Naive thymus-derived CD4-positive, alpha-beta T cell (primary cell): ENCODE data around the gene BCL11B. TPM values are rescaled to one million over a fixed set of nuclear protein-coding genes. Genes with fewer than 3 reads are reported as not detected.

Source experiments
- ATAC-seq: fragments of 150-1000 bp; cut with Tn5 transposase; 2 replicates; pipeline ENCODE4 v1.10.0; 2021; ENCODE audit warnings: mild to moderate bottlenecking, moderate library complexity
- CTCF ChIA-PET: fragments of 350-600 bp; sonication (Branson Sonifier 250); formaldehyde crosslinking; loops from one replicate; lab custom pipeline; 2021; ENCODE audit warnings: antibody characterized with exemption; lab: Charles Lee
- POLR2A ChIA-PET: fragments of 350-600 bp; sonication (Branson Sonifier 250); formaldehyde crosslinking; loops from one replicate; lab custom pipeline; 2021; ENCODE audit warnings: antibody characterized with exemption, inconsistent platforms; lab: Charles Lee
- DNase-seq, 9 donors: peaks; one replicate each; pipeline versions ENCODE4 v3.0.0 to v3.0.0-alpha.2; 2020 to 2022; ENCODE audit warnings: mixed read lengths in 1 of 9
- H3K27ac ChIP-seq: one replicate; pipeline ENCODE4 v1.7.0; 2013; ENCODE audit warnings: mild to moderate bottlenecking, low read depth, low read length, moderate library complexity
- H3K27me3 ChIP-seq, 2 donors: one replicate each; pipeline ENCODE4 v1.7.0; 2013; ENCODE audit warnings: low read length in 2 of 2, mild to moderate bottlenecking in 2 of 2, moderate library complexity in 2 of 2; ENCODE audit not compliant: control insufficient read depth in 2 of 2, insufficient read depth in 2 of 2
- H3K36me3 ChIP-seq, 3 experiments: 1 replicate in 2 of 3; 2 replicates in 1 of 3; pipeline ENCODE4 v1.7.0; 2013; ENCODE audit warnings: low read length in 3 of 3, mild to moderate bottlenecking in 3 of 3, moderate library complexity in 1 of 3; ENCODE audit not compliant: insufficient read depth in 3 of 3, control insufficient read depth in 2 of 3
- H3K4me1 ChIP-seq, 2 donors: one replicate each; pipeline ENCODE4 v1.7.0; 2013; ENCODE audit warnings: low read length in 2 of 2, mild to moderate bottlenecking in 2 of 2, moderate library complexity in 1 of 2; ENCODE audit not compliant: control insufficient read depth in 2 of 2, insufficient read depth in 2 of 2
- H3K4me3 ChIP-seq: 2 replicates; pipeline ENCODE4 v1.7.0; 2013; ENCODE audit warnings: mild to moderate bottlenecking, low read length
- H3K9me3 ChIP-seq, 3 experiments: 1 replicate in 2 of 3; 2 replicates in 1 of 3; pipeline ENCODE4 v1.7.0; 2013; ENCODE audit warnings: low read length in 3 of 3; ENCODE audit not compliant: control insufficient read depth in 2 of 3
- H3K27ac Mint-ChIP-seq, 9 donors: one replicate each; pipeline ENCODE4 v1.8.0; 2020 to 2022; ENCODE audit warnings: mixed read lengths in 9 of 9, mild to moderate bottlenecking in 8 of 9, moderate library complexity in 5 of 9, inconsistent platforms in 2 of 9
- H3K27me3 Mint-ChIP-seq, 5 donors: one replicate each; pipeline ENCODE4 v1.8.0; 2021 to 2022; ENCODE audit warnings: mixed read lengths in 5 of 5, mild to moderate bottlenecking in 1 of 5
- H3K36me3 Mint-ChIP-seq, 5 donors: one replicate each; pipeline ENCODE4 v1.8.0; 2020 to 2022; ENCODE audit warnings: mixed read lengths in 5 of 5, mild to moderate bottlenecking in 3 of 5, inconsistent platforms in 1 of 5
- H3K4me1 Mint-ChIP-seq, 7 donors: one replicate each; pipeline ENCODE4 v1.8.0; 2020 to 2022; ENCODE audit warnings: mixed read lengths in 7 of 7, mild to moderate bottlenecking in 3 of 7, inconsistent platforms in 1 of 7
- H3K4me3 Mint-ChIP-seq, 10 donors: one replicate each; pipeline ENCODE4 v1.8.0; 2020 to 2022; ENCODE audit warnings: mild to moderate bottlenecking in 10 of 10, mixed read lengths in 10 of 10, moderate library complexity in 6 of 10, inconsistent platforms in 2 of 10
- H3K9me3 Mint-ChIP-seq, 11 donors: one replicate each; pipeline ENCODE4 v1.8.0; 2020 to 2022; ENCODE audit warnings: mixed read lengths in 11 of 11, mild to moderate bottlenecking in 4 of 11, inconsistent platforms in 1 of 11, moderate library complexity in 1 of 11
- intact Hi-C, 2 donors: fragments of 100-400 bp; cut with micrococcal nuclease; formaldehyde crosslinking; loops; one replicate each; pipeline ENCODE4 v1.15.1; 2023
- polyA plus RNA-seq, 2 donors: library from polyadenylated mRNA; unstranded; fragments of 300-500 nt; fragmentation: Illumina TruSeq; gene quantifications; one replicate each; pipeline ENCODE4 v1.2.3, GENCODE V29; 2021
- total RNA-seq, 6 experiments: library from RNA in 5 of 6; stranded (reverse) in 5 of 6; gene quantifications; 1 replicate in 5 of 6; 2 replicates in 1 of 6; pipeline ENCODE4 v1.2.3 and lab custom pipeline; 2021 to 2026

BCL11B gene
- total and polyA plus RNA-seq, 7 experiments from 2014 or later: 10.9 to 269 (median 145) TPM

- Mint-ChIP-seq H3K36me3 (peaks cover 5 to 58% (median 43%) of the 10 kb centered on the region in 5 donors), H3K4me3 (peak overlapping the region; percentile 87 to 93 (median 90)), H3K9me3 (peaks cover 0 to 17% (median 0%) of the 10 kb centered on the region in 11 donors), H3K27ac (peak overlapping the region; percentile 91 to 100 (median 100)), H3K4me1 (peaks cover 50 to 90% (median 84%) of the 10 kb centered on the region in 7 donors), H3K27me3 (peaks cover 0 to 4% (median 0%) of the 10 kb centered on the region in 5 donors)
- no peaks in the 10 kb centered on the region for H3K9me3 ChIP-seq
- H3K36me3 ChIP-seq: peaks cover 0 to 30% (median under 1%) of the 10 kb centered on the region in 3 experiments
- peak overlapping the region; percentile 61 for H3K4me3 ChIP-seq
- ChIA-PET POLR2A (interaction anchor here (0.5 to 54.4 kb wide), 11 partner anchors 7 to 1270 kb away, joined by 3 to 2458 read pairs (median 6); partner anchors contain the start of gene BCL11B), CTCF (interaction anchor here (1.2 to 2.2 kb wide), 4 partner anchors 13 to 51 kb away, joined by 3 to 10 read pairs (median 6); no protein-coding TSS in a partner anchor)
- peak in 2 of 9 donors; percentile 37 to 48 for DNase-seq
- H3K27ac ChIP-seq: peak overlapping the region; percentile 98
- H3K27me3 ChIP-seq: no peaks in the 10 kb centered on the region
- intact Hi-C loops: loop anchor here in 1 of 2 donors (1.0 kb wide), 1 partner anchor 8 kb away; no protein-coding TSS in a partner anchor
- peaks cover 79 to 83% of the 10 kb centered on the region in 2 donors for H3K4me1 ChIP-seq
- peak; percentile 12 for ATAC-seq
Measured at GRCh38 chr14:99247101-99247729, 24.8 kb downstream of the BCL11B start.

GRCh38 chr14:99246536-99247097 is 25.4 kb downstream of the BCL11B start:
- ATAC-seq (peak; percentile 32), DNase-seq (peak in 7 of 9 donors; percentile 70 to 81 (median 77))
- H3K36me3 ChIP-seq: peaks cover 0 to 25% (median 0%) of the 10 kb centered on the region in 3 experiments
- intact Hi-C loops: loop anchor here (1.0 kb wide), 2 partner anchors 9 to 16 kb away; no protein-coding TSS in a partner anchor
- Mint-ChIP-seq H3K27ac (peak overlapping the region; percentile 91 to 100 (median 100)), H3K4me1 (peaks cover 49 to 90% (median 84%) of the 10 kb centered on the region in 7 donors), H3K36me3 (peaks cover 5 to 57% (median 45%) of the 10 kb centered on the region in 5 donors), H3K4me3 (peak overlapping the region; percentile 87 to 93 (median 90)), H3K9me3 (peaks cover 0 to 17% (median 0%) of the 10 kb centered on the region in 11 donors), H3K27me3 (peaks cover 0 to 4% (median 0%) of the 10 kb centered on the region in 5 donors)
- no peaks in the 10 kb centered on the region for H3K27me3 ChIP-seq
- H3K4me3 ChIP-seq: peak overlapping the region; percentile 61
- peak overlapping the region; percentile 98 for H3K27ac ChIP-seq
- H3K4me1 ChIP-seq: peaks cover 79 to 83% of the 10 kb centered on the region in 2 donors
- POLR2A ChIA-PET: interaction anchor here (1.0 to 54.4 kb wide), 8 partner anchors 8 to 1269 kb away, joined by 3 to 2458 read pairs (median 20); partner anchors contain the start of gene BCL11B
- no peaks in the 10 kb centered on the region for H3K9me3 ChIP-seq
- CTCF ChIA-PET: interaction anchor here (1.1 to 2.2 kb wide), 4 partner anchors 10 to 19 kb away, joined by 3 to 10 read pairs (median 6); no protein-coding TSS in a partner anchor

GRCh38 chr14:99245564-99246511 is 26.2 kb downstream of the BCL11B start:
- peaks cover 0 to 19% (median 0%) of the 10 kb centered on the region in 11 donors for H3K9me3 Mint-ChIP-seq
- Histone ChIP-seq H3K27ac (peak overlapping the region; percentile 98), H3K4me3 (peak overlapping the region; percentile 61), H3K4me1 (peaks cover 74 to 81% of the 10 kb centered on the region in 2 donors), H3K27me3 (no peaks in the 10 kb centered on the region), H3K36me3 (peaks cover 0 to 23% (median 0%) of the 10 kb centered on the region in 3 experiments), H3K9me3 (no peaks in the 10 kb centered on the region)
- peak overlapping the region; percentile 81 to 95 (median 90) for H3K4me3 Mint-ChIP-seq
- DNase-seq (peak in 2 of 9 donors; percentile 47 to 61), ATAC-seq (no peak)
- ChIA-PET POLR2A (interaction anchor here (0.6 to 54.4 kb wide), 9 partner anchors 9 to 1268 kb away, joined by 3 to 2458 read pairs (median 6); partner anchors contain the start of gene BCL11B), CTCF (interaction anchor here (1.1 to 2.2 kb wide), 8 partner anchors 9 to 26 kb away, joined by 3 to 10 read pairs (median 6); partner anchors contain the start of gene BCL11B)
- H3K36me3 Mint-ChIP-seq: peaks cover 5 to 59% (median 44%) of the 10 kb centered on the region in 5 donors
- peaks cover 48 to 90% (median 84%) of the 10 kb centered on the region in 7 donors for H3K4me1 Mint-ChIP-seq
- intact Hi-C loops: loop anchor here in 1 of 2 donors (1.0 kb wide), 1 partner anchor 16 kb away; no protein-coding TSS in a partner anchor
- H3K27me3 Mint-ChIP-seq: peaks cover 0 to 4% (median 0%) of the 10 kb centered on the region in 5 donors
- H3K27ac Mint-ChIP-seq: peak overlapping the region; percentile 96 to 100 (median 99)

- Mint-ChIP-seq H3K9me3 (peaks cover 0 to 21% (median 0%) of the 10 kb centered on the region in 11 donors), H3K27ac (peak overlapping the region; percentile 91 to 100 (median 99)), H3K4me1 (peaks cover 48 to 90% (median 84%) of the 10 kb centered on the region in 7 donors), H3K36me3 (peaks cover 5 to 61% (median 43%) of the 10 kb centered on the region in 5 donors), H3K4me3 (peak overlapping the region; percentile 81 to 95 (median 90)), H3K27me3 (peaks cover 0 to 4% (median 0%) of the 10 kb centered on the region in 5 donors)
- POLR2A ChIA-PET: interaction anchor here (0.8 to 54.4 kb wide), 7 partner anchors 9 to 1267 kb away, joined by 3 to 2458 read pairs (median 34); partner anchors contain the start of gene BCL11B
- H3K27ac ChIP-seq: peak overlapping the region; percentile 98
- peaks cover 69 to 80% of the 10 kb centered on the region in 2 donors for H3K4me1 ChIP-seq
- H3K4me3 ChIP-seq: peak overlapping the region; percentile 61
- no peak for ATAC-seq
- intact Hi-C loops: loop anchor here in 1 of 2 donors (1.0 kb wide), 2 partner anchors 8 to 17 kb away; no protein-coding TSS in a partner anchor
- no peaks in the 10 kb centered on the region for H3K9me3 ChIP-seq
- DNase-seq: no peak
- CTCF ChIA-PET: interaction anchor here (0.7 to 2.0 kb wide), 10 partner anchors 8 to 56 kb away, joined by 3 to 10 read pairs (median 7); partner anchors contain the start of gene BCL11B
- H3K36me3 ChIP-seq: peaks cover 0 to 23% (median 0%) of the 10 kb centered on the region in 3 experiments
- no peaks in the 10 kb centered on the region for H3K27me3 ChIP-seq
Measured at GRCh38 chr14:99244941-99245563, 26.9 kb downstream of the BCL11B start.

- peak overlapping the region; percentile 98 for H3K27ac ChIP-seq
- peaks cover 0 to 21% (median 0%) of the 10 kb centered on the region in 11 donors for H3K9me3 Mint-ChIP-seq
- ChIA-PET POLR2A (interaction anchor here (0.8 to 54.4 kb wide), 7 partner anchors 10 to 1267 kb away, joined by 3 to 2458 read pairs (median 34); partner anchors contain the start of gene BCL11B), CTCF (interaction anchor here (0.7 to 2.0 kb wide), 10 partner anchors 9 to 55 kb away, joined by 3 to 10 read pairs (median 7); partner anchors contain the start of gene BCL11B)
- H3K36me3 ChIP-seq: peaks cover 0 to 20% (median 0%) of the 10 kb centered on the region in 3 experiments
- ATAC-seq (no peak), DNase-seq (peak in 1 of 9 donors; percentile 56)
- peak overlapping the region; percentile 81 to 95 (median 90) for H3K4me3 Mint-ChIP-seq
- peaks cover 50 to 90% (median 85%) of the 10 kb centered on the region in 7 donors for H3K4me1 Mint-ChIP-seq
- peaks cover 5 to 57% (median 44%) of the 10 kb centered on the region in 5 donors for H3K36me3 Mint-ChIP-seq
- peak overlapping the region; percentile 91 to 100 (median 99) for H3K27ac Mint-ChIP-seq
- H3K4me3 ChIP-seq: peak overlapping the region; percentile 61
- H3K4me1 ChIP-seq: peaks cover 71 to 81% of the 10 kb centered on the region in 2 donors
- peaks cover 0 to 4% (median 0%) of the 10 kb centered on the region in 5 donors for H3K27me3 Mint-ChIP-seq
- intact Hi-C loops: loop anchor here in 1 of 2 donors (1.0 kb wide), 2 partner anchors 9 to 18 kb away; no protein-coding TSS in a partner anchor
- no peaks in the 10 kb centered on the region for H3K27me3 ChIP-seq
- H3K9me3 ChIP-seq: no peaks in the 10 kb centered on the region
Measured at GRCh38 chr14:99244367-99244901, 27.6 kb downstream of the BCL11B start.
